ENCODE measurements around the gene CIB4. TPM values are rescaled to one million over a fixed set of nuclear protein-coding genes. Genes with fewer than 3 reads are reported as not detected.

CIB4 gene
- total and polyA plus RNA-seq, 2 donors (not counting 1 experiment from before 2014, with no cell fraction given), result not detected

GRCh38 chr2:26542194-26542455, 99.0 kb downstream of the CIB4 start:
- Mint-ChIP-seq H3K9me3 (ENCODE audit: insufficient read depth) (no peaks in the 10 kb centered on the region), H3K4me1 (no peaks in the 10 kb centered on the region), H3K27ac (no peak overlapping the region), H3K4me3 (no peak overlapping the region), H3K27me3 (peaks cover 10% of the 10 kb centered on the region)
- H3K79me2 ChIP-seq (ENCODE audit: control insufficient read depth, insufficient read depth, low read length), result no peaks in the 10 kb centered on the region
- no peak overlapping the region for H2AFZ ChIP-seq (ENCODE audit: insufficient read depth, low read depth, low read length, poor library complexity, severe bottlenecking)
- TF ChIP-seq EZH2 (IDR thresholded peaks at IDR 0.05; ENCODE audit: borderline replicate concordance, insufficient read depth, low read depth, low read length, poor library complexity, severe bottlenecking) (no peak), CTCF (IDR thresholded peaks at IDR 0.05) (no peak)
- no peaks in the 10 kb centered on the region for H4K20me1 ChIP-seq (ENCODE audit: control insufficient read depth, insufficient read depth, low read length, poor library complexity, severe bottlenecking)
- no peak overlapping the region for H3K27ac ChIP-seq (ENCODE audit: low read length in 2 of 2)
- ChIA-PET POLR2A (no interaction called here), CTCF (interaction anchor here (0.8 kb wide), 1 partner anchor 36 kb away, joined by 3 read pairs; no protein-coding TSS in a partner anchor)
- no peak overlapping the region for H3K4me2 ChIP-seq (replicated peaks; ENCODE audit: low read depth, low read length, poor library complexity, severe bottlenecking)
- ATAC-seq (ENCODE audit: low read depth) (no peak), DNase-seq (no peak)
- no peak overlapping the region for H3K9ac ChIP-seq (ENCODE audit: low read length)
- no peak overlapping the region for H3K4me3 ChIP-seq (ENCODE audit: control extremely low read depth in 1 of 5, extremely low read depth in 1 of 5, insufficient read depth in 1 of 5, low read depth in 2 of 5, low read length in 4 of 5)
- H3K36me3 ChIP-seq (replicated peaks in 1 of 2; ENCODE audit: control extremely low read depth in 1 of 2, control insufficient read depth in 1 of 2, extremely low read depth in 1 of 2, insufficient read depth in 2 of 2, low read length in 1 of 2), result no peaks in the 10 kb centered on the region
- H3K4me1 ChIP-seq (ENCODE audit: control insufficient read depth in 2 of 2, insufficient read depth in 2 of 2, low read length in 2 of 2), result no peaks in the 10 kb centered on the region
- no peaks in the 10 kb centered on the region for H3K9me3 ChIP-seq (ENCODE audit: control extremely low read depth in 1 of 3, control insufficient read depth in 2 of 3, insufficient read depth in 1 of 3, low read length in 2 of 3)
- WGBS (ENCODE audit: insufficient coverage), result 79% methylated on average over 5 of the region's 5 CpGs
- peaks cover 0 to 3% (median 0%) of the 10 kb centered on the region in 4 experiments for H3K27me3 ChIP-seq (replicated peaks in 1 of 4; ENCODE audit: control extremely low read depth in 1 of 4, control insufficient read depth in 3 of 4, insufficient read depth in 4 of 4, low read length in 3 of 4)
- intact Hi-C loops (cut with micrococcal nuclease), result no loop called here

DNA sequence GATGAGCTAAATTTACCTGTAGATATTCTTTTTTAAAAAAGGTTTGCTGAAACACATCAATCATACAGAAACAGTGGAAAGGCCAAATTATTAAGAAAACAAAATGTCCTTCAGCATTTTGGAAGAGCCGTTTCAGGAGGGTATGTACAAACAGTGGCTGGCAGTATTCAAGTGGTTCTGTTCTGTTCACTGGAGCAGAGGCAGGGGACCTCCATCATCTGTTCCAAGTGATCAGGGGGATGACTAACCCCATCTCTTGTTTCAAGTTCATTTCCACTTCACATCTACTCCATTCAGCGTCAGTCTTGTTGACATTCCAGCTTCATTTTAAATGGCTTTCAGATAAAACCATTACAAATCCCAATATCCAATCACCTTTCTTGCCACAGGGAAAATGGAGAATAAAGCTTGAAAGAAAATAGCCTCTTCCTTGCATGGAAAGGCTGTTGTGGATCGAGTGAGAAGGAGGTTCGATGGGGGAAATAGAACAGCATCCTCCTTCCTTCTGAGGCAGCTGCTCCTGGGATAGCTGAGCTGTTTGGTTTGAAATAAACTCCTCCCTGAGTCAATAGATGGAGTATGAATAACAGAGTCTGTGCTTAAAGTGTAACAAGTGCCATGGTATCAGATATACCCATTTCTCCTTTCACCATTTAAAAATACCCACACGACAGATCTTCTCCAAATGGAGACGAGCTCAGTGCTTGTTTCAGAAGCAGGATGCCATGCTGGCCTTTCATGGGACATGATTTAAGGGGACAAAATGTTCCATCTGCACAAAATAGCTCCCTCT, 99.6 kb downstream of the CIB4 start:
- H3K27me3 Mint-ChIP-seq, result peaks cover 10% of the 10 kb centered on the region
- DNase-seq (no peak), ATAC-seq (ENCODE audit: low read depth) (no peak)
- no peak overlapping the region for H3K27ac ChIP-seq (ENCODE audit: low read length in 2 of 2)
- H3K4me2 ChIP-seq (replicated peaks; ENCODE audit: low read depth, low read length, poor library complexity, severe bottlenecking), result no peak overlapping the region
- peaks cover 0 to 3% (median 0%) of the 10 kb centered on the region in 4 experiments for H3K27me3 ChIP-seq (replicated peaks in 1 of 4; ENCODE audit: control extremely low read depth in 1 of 4, control insufficient read depth in 3 of 4, insufficient read depth in 4 of 4, low read length in 3 of 4)
- H4K20me1 ChIP-seq (ENCODE audit: control insufficient read depth, insufficient read depth, low read length, poor library complexity, severe bottlenecking), result no peaks in the 10 kb centered on the region
- intact Hi-C loops (cut with micrococcal nuclease), result no loop called here
- WGBS (ENCODE audit: insufficient coverage), result 92% methylated on average over 4 of the region's 6 CpGs
- no peak overlapping the region for H3K4me3 ChIP-seq (ENCODE audit: control extremely low read depth in 1 of 5, extremely low read depth in 1 of 5, insufficient read depth in 1 of 5, low read depth in 2 of 5, low read length in 4 of 5)
- H3K4me3 Mint-ChIP-seq, result no peak overlapping the region
- no peaks in the 10 kb centered on the region for H3K36me3 ChIP-seq (replicated peaks in 1 of 2; ENCODE audit: control extremely low read depth in 1 of 2, control insufficient read depth in 1 of 2, extremely low read depth in 1 of 2, insufficient read depth in 2 of 2, low read length in 1 of 2)
- no peaks in the 10 kb centered on the region for H3K9me3 ChIP-seq (ENCODE audit: control extremely low read depth in 1 of 3, control insufficient read depth in 2 of 3, insufficient read depth in 1 of 3, low read length in 2 of 3)
- no peak overlapping the region for H3K9ac ChIP-seq (ENCODE audit: low read length)
- TF ChIP-seq EZH2 (IDR thresholded peaks at IDR 0.05; ENCODE audit: borderline replicate concordance, insufficient read depth, low read depth, low read length, poor library complexity, severe bottlenecking), result no peak
- TF ChIP-seq CTCF (IDR thresholded peaks at IDR 0.05), result no peak
- H3K9me3 Mint-ChIP-seq (ENCODE audit: insufficient read depth), result no peaks in the 10 kb centered on the region
- H3K4me1 Mint-ChIP-seq, result no peaks in the 10 kb centered on the region
- ChIA-PET CTCF (interaction anchor here (0.8 kb wide), 1 partner anchor 36 kb away, joined by 3 read pairs; no protein-coding TSS in a partner anchor), POLR2A (no interaction called here)
- no peak overlapping the region for H2AFZ ChIP-seq (ENCODE audit: insufficient read depth, low read depth, low read length, poor library complexity, severe bottlenecking)
- H3K27ac Mint-ChIP-seq, result no peak overlapping the region
- H3K79me2 ChIP-seq (ENCODE audit: control insufficient read depth, insufficient read depth, low read length), result no peaks in the 10 kb centered on the region
- H3K4me1 ChIP-seq (ENCODE audit: control insufficient read depth in 2 of 2, insufficient read depth in 2 of 2, low read length in 2 of 2), result no peaks in the 10 kb centered on the region

Data from B cell (primary cell).